Retinal pigment epithelial cell (primary cell): Measurements from ENCODE around the gene S100A2.

Source experiments
- DNase-seq: peaks from one replicate; pipeline ENCODE4 v3.0.0-alpha.2; 2010; ENCODE audit warnings: low read depth
- H3K4me3 ChIP-seq: 2 replicates; pipeline ENCODE4 v1.5.1; 2011; ENCODE audit warnings: mild to moderate bottlenecking, low read length, control low read depth, moderate library complexity
- CTCF ChIP-seq: conservative IDR thresholded peaks from 2 replicates; pipeline ENCODE4 v1.5.1; 2011; ENCODE audit warnings: low read depth, low read length, control low read depth, inconsistent platforms

The S100A2 gene

GRCh38 chr1:153548722-153549688 lies 16.6 kb downstream of the S100A2 start, which contains the start of gene S100A3:
TSS of gene S100A3 (minus strand) at chr1:153549258. CDS start at chr1:153548485, 773 bp downstream.
- DNase-seq = peak; percentile 80
- peak; percentile 55 for TF ChIP-seq CTCF
- H3K4me3 ChIP-seq = no peak within 1 kb of the TSS

- no peak for DNase-seq
- H3K4me3 ChIP-seq = no peak overlapping the region
- no peak for TF ChIP-seq CTCF
These were observed 17.8 kb downstream of the S100A2 start for GRCh38 chr1:153547560-153548551.

DNA sequence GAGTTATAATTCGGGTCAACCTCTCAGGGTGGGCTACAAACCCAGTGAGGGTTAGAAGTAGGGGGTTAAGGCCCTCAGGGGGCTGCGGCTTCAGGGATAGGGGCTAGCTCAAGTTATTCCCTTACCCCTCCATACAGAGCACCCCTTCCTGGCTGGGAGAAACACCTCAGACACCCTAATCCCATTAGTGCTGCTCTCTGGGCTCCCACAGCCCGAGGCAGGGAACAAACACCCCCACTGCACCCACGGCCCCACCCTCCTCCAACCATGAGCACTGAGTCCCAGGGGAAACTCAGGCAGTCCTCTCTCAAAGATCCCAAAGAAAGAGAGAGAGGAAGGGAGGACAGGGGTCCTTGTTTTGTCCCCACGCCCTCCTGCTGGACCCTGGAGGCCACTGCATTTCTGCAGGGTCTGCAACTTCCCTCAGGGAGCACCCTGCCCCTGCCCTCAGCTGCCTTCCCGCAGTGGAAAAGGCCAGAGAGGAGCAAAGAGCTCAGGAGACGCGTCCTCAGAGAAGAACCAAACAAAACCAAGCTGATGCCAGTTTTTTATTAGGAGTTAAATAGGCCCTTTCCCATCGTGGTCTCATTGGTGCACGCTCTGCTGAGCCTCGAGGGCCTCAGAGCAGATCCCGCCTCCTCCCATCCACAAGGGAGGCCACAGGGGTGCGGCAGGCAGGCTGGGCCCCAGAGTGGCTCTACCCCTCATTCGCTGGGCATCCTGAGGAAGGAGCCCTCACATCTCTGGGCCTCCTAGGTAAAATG lies 18.7 kb downstream of the S100A2 start:
- no peak overlapping the region for H3K4me3 ChIP-seq
- no peak for DNase-seq
- TF ChIP-seq CTCF = peak; percentile 1

GRCh38 chr1:153546371-153546770 lies 19.3 kb downstream of the S100A2 start:
- TF ChIP-seq CTCF = no peak
- DNase-seq = no peak
- no peak overlapping the region for H3K4me3 ChIP-seq

- H3K4me3 ChIP-seq = no peak within 1 kb of the TSS
- peak; percentile 84 for DNase-seq
- no peak for TF ChIP-seq CTCF
These were observed 20.3 kb downstream of the S100A2 start, which contains the start of gene S100A4 for GRCh38 chr1:153545067-153546055. TSS of gene S100A4 (minus strand) at chr1:153545806. CDS start at chr1:153544794, 1,012 bp downstream.
